ENCODE measurements around the gene TECR. TPM values are rescaled to one million over a fixed set of nuclear protein-coding genes. Genes with fewer than 3 reads are reported as not detected.
"Not testable (repeated sequence)": the region's sequence is repeated elsewhere in the genome, so short reads cannot be mapped to it uniquely, and the experiment has no call there.

TECR gene
- total and polyA plus RNA-seq, 2 experiments from 2014 or later, result 38.8 to 129 TPM

DNA sequence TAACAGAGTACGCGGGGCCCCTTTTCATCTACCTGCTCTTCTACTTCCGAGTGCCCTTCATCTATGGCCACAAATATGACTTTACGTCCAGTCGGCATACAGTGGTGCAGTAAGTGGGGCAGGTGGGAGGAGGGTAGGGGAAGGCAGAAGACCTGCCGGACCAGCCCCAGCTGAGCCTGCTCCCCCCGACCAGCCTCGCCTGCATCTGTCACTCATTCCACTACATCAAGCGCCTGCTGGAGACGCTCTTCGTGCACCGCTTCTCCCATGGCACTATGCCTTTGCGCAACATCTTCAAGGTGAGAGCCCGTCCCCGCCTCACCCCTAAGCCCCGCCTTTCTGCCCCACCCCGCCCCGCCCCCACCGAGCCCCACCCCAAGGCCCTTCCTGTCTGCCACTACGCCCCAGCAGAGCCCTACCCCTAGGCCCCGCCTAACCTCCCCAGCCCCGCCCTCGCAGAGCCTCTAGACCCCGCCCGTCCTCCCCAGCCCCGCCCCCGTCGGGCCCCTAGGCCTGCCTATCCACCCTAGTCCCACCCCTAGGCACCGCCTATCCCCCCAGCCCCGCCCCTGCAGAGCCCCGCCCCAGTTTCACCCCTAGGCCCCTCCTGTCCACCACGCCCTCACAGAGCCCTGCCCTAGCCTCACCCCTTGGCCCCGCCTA lies 34.7 kb downstream of the TECR start:
- no peaks in the 10 kb centered on the region for H3K9me2 ChIP-seq (ENCODE audit: insufficient read depth)
- in situ Hi-C loops (cut with MboI), result no loop called here
- peak; percentile 38 for DNase-seq

GRCh38 chr19:14564652-14565297 lies 35.4 kb downstream of the TECR start:
- in situ Hi-C loops (cut with MboI); H3K4me3 ChIP-seq; H3K9me3 ChIP-seq (ENCODE audit: low read depth); H3K4me1 ChIP-seq (ENCODE audit: insufficient read depth); H3K36me3 ChIP-seq (ENCODE audit: low read depth); H2AFZ ChIP-seq; H3K27me3 ChIP-seq (replicated peaks; ENCODE audit: insufficient read depth); H3F3A ChIP-seq (ENCODE audit: insufficient read depth); H4K20me1 ChIP-seq (ENCODE audit: insufficient read depth); H3K9me2 ChIP-seq (ENCODE audit: insufficient read depth); DNase-seq; H3K27ac ChIP-seq; H3K9ac ChIP-seq; H3K4me2 ChIP-seq (ENCODE audit: unreplicated experiment): not testable (repeated sequence)
- 75 to 80% methylated on average over 15 to 22 of the region's 22 CpGs for WGBS, 2 experiments (ENCODE audit: low coverage in 1 of 2, low lambda C conversion rate in 2 of 2, missing lambda C conversion rate in 2 of 2)
- H3K79me2 ChIP-seq (ENCODE audit: insufficient read depth), result peaks cover 18% of the 10 kb centered on the region

More for the DNA sequence above, 34.7 kb downstream of the TECR start:
- TF ChIP-seq EZH2phosphoT487 (IDR thresholded peaks at IDR 0.05; ENCODE audit: insufficient read depth, low read depth), result no peak
- no peak for TF ChIP-seq EZH2 (IDR thresholded peaks at IDR 0.05; ENCODE audit: insufficient read depth, poor library complexity, severe bottlenecking)
- Histone ChIP-seq H3K4me2 (ENCODE audit: unreplicated experiment) (no peak overlapping the region), H3F3A (ENCODE audit: insufficient read depth) (no peaks in the 10 kb centered on the region), H3K4me1 (ENCODE audit: insufficient read depth) (no peaks in the 10 kb centered on the region), H3K36me3 (ENCODE audit: low read depth) (no peaks in the 10 kb centered on the region), H3K9me3 (ENCODE audit: low read depth) (no peaks in the 10 kb centered on the region), H3K27me3 (replicated peaks; ENCODE audit: insufficient read depth) (no peaks in the 10 kb centered on the region), H3K79me2 (ENCODE audit: insufficient read depth) (peaks cover 12% of the 10 kb centered on the region), H3K9ac (no peak overlapping the region), H3K27ac (no peak overlapping the region), H3K4me3 (no peak overlapping the region), H4K20me1 (ENCODE audit: insufficient read depth) (no peaks in the 10 kb centered on the region), H2AFZ (no peak overlapping the region)
- 72 to 97% methylated on average over 6 to 33 of the region's 33 CpGs for WGBS, 2 experiments (ENCODE audit: low coverage in 1 of 2, low lambda C conversion rate in 2 of 2, missing lambda C conversion rate in 2 of 2)

DNA sequence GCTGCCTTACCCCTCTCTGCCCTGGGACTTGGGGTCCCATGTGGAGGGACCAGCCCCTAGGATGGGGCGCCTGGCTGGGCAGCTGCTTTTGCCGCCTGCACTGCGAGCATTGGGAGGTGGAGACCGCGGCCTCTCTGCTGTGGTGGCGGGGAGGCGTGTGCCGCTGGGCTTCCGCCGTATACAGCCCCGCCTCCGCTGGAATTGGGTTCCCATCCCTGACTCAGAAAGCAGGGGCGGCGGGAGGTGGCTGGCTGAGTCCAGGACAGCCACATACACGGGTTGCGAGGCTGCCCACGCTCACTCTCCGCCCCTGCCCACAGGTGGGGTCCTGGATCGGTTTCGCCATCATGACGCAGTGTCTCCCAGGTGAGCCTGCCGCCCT lies 35.9 kb downstream of the TECR start:
- TF ChIP-seq EZH2 (IDR thresholded peaks at IDR 0.05; ENCODE audit: insufficient read depth, poor library complexity, severe bottlenecking) (no peak), EZH2phosphoT487 (IDR thresholded peaks at IDR 0.05; ENCODE audit: insufficient read depth, low read depth) (no peak)
- H3K4me2 ChIP-seq (ENCODE audit: unreplicated experiment), result no peak overlapping the region

GRCh38 chr19:14565765-14566711 lies 36.6 kb downstream of the TECR start:
- H3K4me2 ChIP-seq (ENCODE audit: unreplicated experiment), result no peak overlapping the region
- no peaks in the 10 kb centered on the region for H3K36me3 ChIP-seq (ENCODE audit: low read depth)
- no peaks in the 10 kb centered on the region for H3K9me3 ChIP-seq (ENCODE audit: low read depth)
- H2AFZ ChIP-seq, result no peak overlapping the region
- no peaks in the 10 kb centered on the region for H3K27me3 ChIP-seq (replicated peaks; ENCODE audit: insufficient read depth)
- H3K79me2 ChIP-seq (ENCODE audit: insufficient read depth), result peaks cover 31% of the 10 kb centered on the region
- 92 to 94% methylated on average over 22 to 28 of the region's 31 CpGs for WGBS, 2 experiments (ENCODE audit: low coverage in 1 of 2, low lambda C conversion rate in 2 of 2, missing lambda C conversion rate in 2 of 2)
- DNase-seq, result no peak
- no peaks in the 10 kb centered on the region; the same call in 1 of the 2 replicates for H3K4me1 ChIP-seq (ENCODE audit: insufficient read depth)
- H3K9ac ChIP-seq, result no peak overlapping the region
- no peaks in the 10 kb centered on the region for H3K9me2 ChIP-seq (ENCODE audit: insufficient read depth)
- no peak overlapping the region for H3K4me3 ChIP-seq
- no peaks in the 10 kb centered on the region for H3F3A ChIP-seq (ENCODE audit: insufficient read depth)
- in situ Hi-C loops (cut with MboI), result no loop called here
- no peaks in the 10 kb centered on the region for H4K20me1 ChIP-seq (ENCODE audit: insufficient read depth)
- no peak overlapping the region for H3K27ac ChIP-seq
- TF ChIP-seq EZH2phosphoT487 (IDR thresholded peaks at IDR 0.05; ENCODE audit: insufficient read depth, low read depth) (no peak), EZH2 (IDR thresholded peaks at IDR 0.05; ENCODE audit: insufficient read depth, poor library complexity, severe bottlenecking) (no peak)

More for the DNA sequence above, 35.9 kb downstream of the TECR start:
- no peak overlapping the region for H3K27ac ChIP-seq
- H4K20me1 ChIP-seq (ENCODE audit: insufficient read depth), result no peaks in the 10 kb centered on the region
- no peaks in the 10 kb centered on the region for H3K9me3 ChIP-seq (ENCODE audit: low read depth)
- 94 to 97% methylated on average over 16 to 21 of the region's 22 CpGs for WGBS, 2 experiments (ENCODE audit: low coverage in 1 of 2, low lambda C conversion rate in 2 of 2, missing lambda C conversion rate in 2 of 2)
- no peaks in the 10 kb centered on the region for H3K9me2 ChIP-seq (ENCODE audit: insufficient read depth)
- H3K79me2 ChIP-seq (ENCODE audit: insufficient read depth), result peaks cover 23% of the 10 kb centered on the region
- no peaks in the 10 kb centered on the region; the same call in 1 of the 2 replicates for H3K4me1 ChIP-seq (ENCODE audit: insufficient read depth)
- no peak overlapping the region for H3K9ac ChIP-seq
- no peak overlapping the region for H3K4me3 ChIP-seq
- H3F3A ChIP-seq (ENCODE audit: insufficient read depth), result no peaks in the 10 kb centered on the region
- no peak overlapping the region for H2AFZ ChIP-seq
- no peaks in the 10 kb centered on the region for H3K36me3 ChIP-seq (ENCODE audit: low read depth)
- no peaks in the 10 kb centered on the region for H3K27me3 ChIP-seq (replicated peaks; ENCODE audit: insufficient read depth)
- peak; percentile 19 for DNase-seq
- in situ Hi-C loops (cut with MboI), result no loop called here

Measured in GM23248 (cell line).